NCI-H524 (cell line): Measurements from ENCODE around the gene CCL7.
"Not testable (repeated sequence)": the region's sequence is repeated elsewhere in the genome, so short reads cannot be mapped to it uniquely, and the experiment has no call there.

Experiments used
- DNase-seq, 2 experiments: peaks; one replicate each; lab custom pipeline; 2025; lab: John Stamatoyannopoulos, UW

Gene CCL7

GRCh38 chr17:34269969-34270368 lies at the start of gene CCL7:
TSS of gene CCL7 (plus strand) at chr17:34270221. CDS start at chr17:34270291, 70 bp downstream.
- DNase-seq, result no peak

- DNase-seq, result no peak
Measured at GRCh38 chr17:34220752-34221395, 49.1 kb upstream of the CCL7 start.

DNA sequence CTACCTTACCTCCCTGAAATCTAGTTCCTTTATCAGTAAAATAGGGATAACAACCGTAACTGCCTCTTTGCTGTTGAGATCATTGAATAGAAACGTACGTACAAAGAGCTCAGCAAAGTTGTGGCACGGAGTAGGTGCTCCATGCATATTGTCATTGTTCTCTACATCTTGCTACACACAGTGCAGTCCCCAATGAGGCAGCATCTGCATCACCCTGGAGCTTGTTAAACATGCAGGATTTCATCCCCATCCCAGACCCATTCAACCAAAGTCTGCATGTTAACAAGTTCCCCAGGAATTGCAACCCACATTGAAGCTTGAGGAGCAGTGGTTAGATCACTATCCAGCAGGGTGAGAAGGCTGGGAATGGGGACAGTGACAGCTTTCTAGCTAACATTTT lies 48.6 kb upstream of the CCL7 start:
- no peak for DNase-seq

GRCh38 chr17:34222722-34223497 lies 47.1 kb upstream of the CCL7 start:
- DNase-seq, result no peak

- DNase-seq, result no peak
Measured at GRCh38 chr17:34225046-34225445, 45.0 kb upstream of the CCL7 start.

GRCh38 chr17:34226011-34226743 lies 43.8 kb upstream of the CCL7 start:
- DNase-seq, result no peak

- DNase-seq, result no peak
Measured at GRCh38 chr17:34226744-34227034, 43.3 kb upstream of the CCL7 start.

GRCh38 chr17:34227293-34227692 lies 42.7 kb upstream of the CCL7 start:
- not testable (repeated sequence) for DNase-seq

DNA sequence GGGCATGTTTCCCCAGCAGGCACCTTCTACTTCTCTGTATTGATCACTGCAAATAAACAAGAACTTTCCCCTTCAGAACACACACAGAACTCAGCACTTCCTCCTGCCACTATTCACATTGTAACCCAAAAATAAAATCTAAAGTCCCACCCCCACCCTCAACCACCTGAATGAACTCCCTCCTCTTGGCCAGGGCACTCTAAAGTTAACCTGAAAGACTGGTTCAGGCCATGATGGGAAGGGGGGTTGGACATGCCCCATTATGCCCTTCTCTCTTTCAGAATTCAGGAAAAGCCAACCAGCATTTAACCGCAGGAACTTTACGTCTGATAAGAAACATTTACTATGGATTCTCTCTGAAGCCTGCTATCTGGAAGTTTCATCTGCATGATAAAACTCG lies 42.3 kb upstream of the CCL7 start:
- DNase-seq, result no peak

DNA sequence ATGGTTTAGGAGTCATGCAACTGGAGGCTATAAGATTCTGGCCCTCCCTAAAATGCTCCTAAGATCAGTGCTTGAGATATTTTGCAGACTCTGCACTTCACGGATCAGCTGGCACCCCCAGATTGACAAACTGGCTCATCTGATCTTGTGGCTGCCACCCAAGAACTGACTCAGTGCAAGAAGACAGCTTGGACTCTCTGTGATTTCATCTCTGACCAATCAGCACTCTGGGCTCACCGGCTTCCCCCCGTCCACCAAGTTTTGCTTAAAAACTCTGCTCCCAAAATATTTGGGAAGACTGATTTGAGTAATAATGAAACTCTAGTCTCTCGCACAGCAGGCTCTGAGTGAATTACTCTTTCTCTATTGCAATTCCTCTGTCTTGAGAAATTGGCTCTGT lies 41.2 kb upstream of the CCL7 start:
- no peak for DNase-seq

DNA sequence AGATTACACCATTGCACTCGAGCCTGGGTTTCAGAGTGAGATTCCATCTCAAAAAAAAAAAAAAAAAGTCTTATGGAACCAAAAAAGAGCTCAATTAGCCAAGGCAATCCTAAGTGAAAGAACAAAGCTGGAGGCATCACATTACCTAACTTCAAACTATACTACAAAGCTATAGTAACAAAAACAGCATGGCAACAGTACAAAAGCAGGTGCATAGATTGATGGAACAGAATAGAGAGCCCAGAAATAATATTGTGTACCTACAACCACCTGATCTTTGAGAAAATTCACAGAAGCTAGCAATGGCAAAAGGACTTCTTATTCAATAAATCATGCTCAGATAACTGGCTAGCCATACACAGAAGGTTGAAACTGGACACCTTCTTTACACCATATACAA lies 39.7 kb upstream of the CCL7 start:
- DNase-seq, result no peak

DNA sequence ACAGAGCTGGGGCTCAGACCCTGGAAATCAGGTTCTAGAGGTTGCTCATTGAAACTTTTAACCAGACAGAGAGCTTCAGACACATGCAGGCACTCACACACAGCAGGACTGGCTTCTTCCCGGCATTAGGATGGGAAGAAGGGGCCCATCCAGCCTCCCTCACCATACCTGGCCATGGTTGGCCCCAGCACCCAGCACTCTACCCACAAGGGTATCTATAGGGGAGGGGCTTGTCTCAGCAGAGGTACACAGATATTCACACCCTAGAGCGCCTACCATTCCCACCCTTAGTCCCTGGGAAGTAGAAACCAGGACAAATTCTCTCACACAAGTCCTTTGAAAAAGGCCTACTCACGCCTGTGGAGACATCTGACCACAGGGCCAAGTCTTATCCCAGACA lies 35.4 kb upstream of the CCL7 start:
- DNase-seq, result no peak

- DNase-seq, result no peak
Measured at GRCh38 chr17:34235389-34236028, 34.5 kb upstream of the CCL7 start.

- no peak for DNase-seq
Measured at GRCh38 chr17:34236281-34236892, 33.6 kb upstream of the CCL7 start.

DNA sequence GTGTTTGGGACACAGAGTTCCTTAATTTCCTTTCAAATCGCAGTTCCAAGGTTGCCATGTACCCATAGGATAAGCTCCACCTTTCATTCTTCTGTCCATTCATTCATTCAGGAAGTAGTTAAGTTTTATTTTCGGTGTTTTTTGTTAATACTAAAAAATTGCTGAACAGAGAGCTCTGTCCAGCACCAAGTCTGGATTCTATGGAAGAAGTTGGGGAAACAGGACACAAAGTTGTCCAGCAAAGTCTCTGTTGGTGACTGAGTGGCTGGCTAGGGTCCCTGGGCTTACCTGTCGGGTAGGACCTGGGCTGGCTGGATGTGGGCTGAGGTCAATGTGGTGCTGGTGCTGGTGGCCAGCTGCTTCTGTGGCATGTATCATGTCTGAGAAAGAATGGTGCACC lies 32.6 kb upstream of the CCL7 start:
- no peak for DNase-seq

- DNase-seq, result no peak
Measured at GRCh38 chr17:34241062-34241461, 29.0 kb upstream of the CCL7 start.

- no peak for DNase-seq
Measured at GRCh38 chr17:34242587-34243363, 27.2 kb upstream of the CCL7 start.

DNA sequence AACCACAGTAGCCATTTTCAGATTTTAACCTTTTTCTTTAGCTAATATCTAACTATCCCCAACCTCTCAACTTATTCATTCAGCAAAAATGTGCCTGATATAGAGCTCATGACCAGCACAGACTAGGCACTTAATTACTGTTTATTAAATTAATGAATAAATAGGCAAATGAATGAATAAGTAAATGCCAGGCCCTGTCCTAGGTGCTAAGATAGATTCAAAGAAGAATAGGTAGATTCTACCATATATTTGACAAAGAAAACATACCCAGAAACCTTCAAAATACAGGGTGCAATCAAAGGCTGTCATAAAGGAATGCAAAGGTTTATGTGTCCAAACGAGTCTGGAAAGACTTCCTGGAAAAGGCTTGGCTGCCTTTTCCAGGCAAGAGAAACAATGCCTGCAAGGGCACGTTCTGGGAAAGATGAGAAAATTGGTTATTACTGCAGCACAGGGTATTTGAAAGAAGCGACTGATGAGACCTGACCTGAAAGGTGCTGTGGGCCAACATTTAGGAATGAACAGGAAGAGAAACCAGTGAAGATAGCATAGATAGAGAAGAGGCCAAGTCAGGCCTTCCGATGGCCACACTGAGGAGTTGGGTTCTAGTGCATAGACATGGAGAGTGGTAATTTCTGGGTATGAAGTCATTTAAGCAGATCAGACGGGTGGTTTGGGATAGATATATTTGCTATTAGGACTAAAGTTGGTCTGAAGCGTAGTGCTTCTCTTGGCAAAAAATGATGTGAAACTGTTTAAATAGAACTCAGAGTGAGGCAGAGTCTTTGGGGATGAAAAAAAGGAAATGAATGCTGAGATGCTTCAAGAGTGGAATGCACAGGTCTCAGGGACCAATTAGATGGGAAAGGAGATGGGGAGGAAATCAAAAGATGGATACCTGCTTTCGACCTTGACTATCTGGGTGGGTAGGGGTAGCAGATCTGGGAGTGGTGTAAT lies 26.4 kb upstream of the CCL7 start:
- no peak for DNase-seq

DNA sequence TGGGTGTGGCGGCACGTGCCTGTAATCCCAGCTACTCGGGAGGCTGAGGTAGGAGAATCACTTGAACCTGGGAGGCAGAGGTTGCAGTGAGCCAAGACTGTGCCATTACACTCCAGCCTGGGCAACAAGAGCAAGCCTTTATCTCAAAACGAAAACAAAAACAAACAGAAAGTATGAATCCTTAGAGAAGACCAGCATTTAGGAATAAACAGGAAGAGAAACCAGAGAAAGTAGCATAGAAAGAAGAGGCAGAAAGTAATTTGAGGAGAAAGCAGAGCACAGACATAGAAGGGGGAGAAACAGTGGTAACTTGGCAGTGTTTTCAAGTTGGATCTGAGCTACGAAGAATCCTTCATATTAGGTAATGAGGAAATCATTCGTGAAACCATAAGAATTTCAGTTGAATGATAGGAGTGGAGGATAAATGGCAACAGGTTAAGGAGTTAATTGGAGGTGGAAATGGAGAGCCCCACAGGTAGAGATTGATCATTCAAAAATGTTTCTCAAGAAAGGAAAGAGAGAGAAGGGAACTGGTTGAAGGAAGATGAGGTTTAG lies 24.6 kb upstream of the CCL7 start:
- DNase-seq, result no peak

DNA sequence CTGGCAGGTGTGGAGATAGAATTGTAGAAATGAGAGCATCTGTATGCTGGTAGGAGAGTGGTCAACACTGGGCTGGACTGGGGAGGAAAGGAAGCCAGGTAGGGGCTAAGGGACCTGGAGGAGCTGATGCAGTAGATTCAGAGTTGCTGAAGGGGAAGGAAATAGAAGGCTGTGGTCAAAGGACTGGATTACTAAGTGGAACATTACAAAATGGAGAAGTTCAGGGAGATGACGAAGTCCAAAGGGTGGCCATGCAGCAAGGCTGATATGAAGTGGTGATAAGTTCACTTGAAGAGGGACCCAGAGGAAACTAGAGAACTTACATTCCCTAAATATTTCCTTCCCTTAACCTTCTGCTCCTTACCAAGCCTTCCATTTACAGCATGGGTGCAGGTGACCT lies 23.6 kb upstream of the CCL7 start:
- DNase-seq, result no peak
